ENCODE measurements around the gene RBFOX2.
"Not testable (repeated sequence)": the region's sequence is repeated elsewhere in the genome, so short reads cannot be mapped to it uniquely, and the experiment has no call there.

- not testable (repeated sequence) for TF ChIP-seq CTCF (IDR thresholded peaks at IDR 0.05; ENCODE audit: low read depth, low read length); EZH2phosphoT487 (IDR thresholded peaks at IDR 0.05; ENCODE audit: low read depth)
Measured at GRCh38 chr22:35993727-35994126, 34.9 kb downstream of the RBFOX2 start.

Data from OCI-LY3 (cell line).